IPS DF 19.7 (cell line): ENCODE data around the gene PPIF.

Experiments
- DNase-seq: peaks from one replicate; pipeline ENCODE4 v3.0.0-alpha.2; 2013; ENCODE audit warnings: low read depth, low spot score

The PPIF gene

GRCh38 chr10:79313911-79314439, 33.3 kb upstream of the PPIF start:
- no peak for DNase-seq

GRCh38 chr10:79314761-79315601, 32.3 kb upstream of the PPIF start:
- DNase-seq, result no peak

- DNase-seq, result no peak
Observed at GRCh38 chr10:79315602-79315920, 31.7 kb upstream of the PPIF start.

- no peak for DNase-seq
Observed at GRCh38 chr10:79316671-79317431, 30.4 kb upstream of the PPIF start.

- no peak for DNase-seq
Observed at GRCh38 chr10:79318369-79318768, 28.9 kb upstream of the PPIF start.

GRCh38 chr10:79319115-79319771, 28.0 kb upstream of the PPIF start:
- DNase-seq, result no peak

GRCh38 chr10:79320316-79320715, 27.0 kb upstream of the PPIF start:
- DNase-seq, result no peak

GRCh38 chr10:79320820-79321493, 26.3 kb upstream of the PPIF start:
- no peak for DNase-seq

- DNase-seq, result no peak
Observed at GRCh38 chr10:79321494-79321882, 25.8 kb upstream of the PPIF start.

GRCh38 chr10:79321951-79322350, 25.3 kb upstream of the PPIF start:
- no peak for DNase-seq

- no peak for DNase-seq
Observed at GRCh38 chr10:79322616-79323543, 24.4 kb upstream of the PPIF start.

GRCh38 chr10:79323602-79324001, 23.7 kb upstream of the PPIF start:
- DNase-seq, result no peak

- no peak for DNase-seq
Observed at GRCh38 chr10:79324032-79324695, 23.1 kb upstream of the PPIF start.

- no peak for DNase-seq
Observed at GRCh38 chr10:79326361-79327089, 20.7 kb upstream of the PPIF start.

- no peak for DNase-seq
Observed at GRCh38 chr10:79327090-79327457, 20.2 kb upstream of the PPIF start.

- no peak for DNase-seq
Observed at GRCh38 chr10:79328147-79328701, 19.0 kb upstream of the PPIF start.

- no peak for DNase-seq
Observed at GRCh38 chr10:79328737-79329504, 18.3 kb upstream of the PPIF start.

GRCh38 chr10:79329529-79329928, 17.7 kb upstream of the PPIF start:
- DNase-seq, result no peak
